SK-MEL-5 (cell line): ENCODE data around the gene PDZD8. TPM values are rescaled to one million over a fixed set of nuclear protein-coding genes. Genes with fewer than 3 reads are reported as not detected.

Experiments
- total RNA-seq: library from RNA; depleted of rRNA; stranded (reverse); fragments of >200 nt; shearing (Covaris generic); gene quantifications from 2 replicates; pipeline ENCODE4 v1.2.3, GENCODE V29; 2014; rRNA removed

The PDZD8 gene
- total RNA-seq, 1 experiment from 2014 or later = 8.5 TPM

Other genes starting within 250 kb of the PDZD8 start
- gene VAX1, start 237.2 kb downstream of the PDZD8 start, total RNA-seq = 1.1 and 1.3 TPM in 2 replicates
- not detected in 2 replicates for gene KCNK18, start 178.0 kb downstream of the PDZD8 start, total RNA-seq
- gene SLC18A2, start 134.3 kb downstream of the PDZD8 start, total RNA-seq = 0.11 TPM in 1 of 2 replicates, not detected in the other
- 0.13 TPM in 1 of 2 replicates, not detected in the other for gene EMX2, start 167.3 kb upstream of the PDZD8 start, total RNA-seq